NB4 (cell line): ENCODE measurements around the gene RASSF5.

Experiments used
- POLR2A ChIP-seq: IDR thresholded peaks from 2 replicates; pipeline ENCODE4 v1.6.1; 2011; ENCODE audit warnings: mild to moderate bottlenecking; ENCODE audit not compliant: insufficient read length; ENCODE audit errors: extremely low read depth
- TF ChIP-seq, protein P1 (sequence below): IDR thresholded peaks from one replicate; pipeline ENCODE4 v1.5.1; 2012; ENCODE audit warnings: low read depth, low read length

DNA sequence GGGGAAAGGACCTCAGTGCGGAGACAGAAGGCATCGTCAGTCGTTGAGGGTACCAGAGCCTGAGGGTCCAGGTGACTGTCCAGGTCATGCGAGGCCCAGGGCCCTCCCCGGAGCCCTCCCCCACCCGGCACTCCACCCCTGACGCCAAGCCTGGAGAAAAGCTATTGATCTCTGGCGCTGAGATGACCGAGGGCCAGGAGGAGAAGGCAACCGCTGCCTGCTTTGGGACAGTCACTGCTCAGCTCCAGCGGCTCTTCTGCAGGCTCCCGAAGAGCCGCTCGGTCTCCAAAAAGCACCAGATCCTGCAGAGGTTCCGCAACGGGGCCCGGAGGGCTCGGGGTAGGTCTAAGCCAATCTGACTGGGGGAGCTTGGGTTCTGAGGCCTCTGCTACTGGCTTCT, 10.9 kb downstream of the RASSF5 start:
- TF ChIP-seq POLR2A = no peak
- TF ChIP-seq, protein P1, sequence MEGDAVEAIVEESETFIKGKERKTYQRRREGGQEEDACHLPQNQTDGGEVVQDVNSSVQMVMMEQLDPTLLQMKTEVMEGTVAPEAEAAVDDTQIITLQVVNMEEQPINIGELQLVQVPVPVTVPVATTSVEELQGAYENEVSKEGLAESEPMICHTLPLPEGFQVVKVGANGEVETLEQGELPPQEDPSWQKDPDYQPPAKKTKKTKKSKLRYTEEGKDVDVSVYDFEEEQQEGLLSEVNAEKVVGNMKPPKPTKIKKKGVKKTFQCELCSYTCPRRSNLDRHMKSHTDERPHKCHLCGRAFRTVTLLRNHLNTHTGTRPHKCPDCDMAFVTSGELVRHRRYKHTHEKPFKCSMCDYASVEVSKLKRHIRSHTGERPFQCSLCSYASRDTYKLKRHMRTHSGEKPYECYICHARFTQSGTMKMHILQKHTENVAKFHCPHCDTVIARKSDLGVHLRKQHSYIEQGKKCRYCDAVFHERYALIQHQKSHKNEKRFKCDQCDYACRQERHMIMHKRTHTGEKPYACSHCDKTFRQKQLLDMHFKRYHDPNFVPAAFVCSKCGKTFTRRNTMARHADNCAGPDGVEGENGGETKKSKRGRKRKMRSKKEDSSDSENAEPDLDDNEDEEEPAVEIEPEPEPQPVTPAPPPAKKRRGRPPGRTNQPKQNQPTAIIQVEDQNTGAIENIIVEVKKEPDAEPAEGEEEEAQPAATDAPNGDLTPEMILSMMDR = no peak
